Adrenal gland (tissue), 5 donors: ENCODE measurements around the gene TAGLN2.

ENCODE experiments used
- POLR2A ChIP-seq, 2 donors: fragments of 450-650 bp; IDR thresholded peaks; one replicate each; pipeline ENCODE4 v1.6.1; 2017; ENCODE audit warnings: antibody characterized with exemption in 2 of 2, mild to moderate bottlenecking in 2 of 2, moderate library complexity in 1 of 2
- TF ChIP-seq, protein P1 (sequence below), 6 experiments: fragments of 450-650 bp in 4 of 6; fragments of 200-600 bp in 2 of 6; sonication (generic) in 1 of 6; IDR thresholded peaks; 1 replicate in 5 of 6; 2 replicates in 1 of 6; pipeline versions ENCODE4 v1.5.1 to v1.8.0; 2016 to 2021; ENCODE audit warnings: antibody characterized with exemption in 6 of 6, mild to moderate bottlenecking in 2 of 6, moderate library complexity in 1 of 6
- donor health status: DM: no; HTN: no; CAD: no.

DNA sequence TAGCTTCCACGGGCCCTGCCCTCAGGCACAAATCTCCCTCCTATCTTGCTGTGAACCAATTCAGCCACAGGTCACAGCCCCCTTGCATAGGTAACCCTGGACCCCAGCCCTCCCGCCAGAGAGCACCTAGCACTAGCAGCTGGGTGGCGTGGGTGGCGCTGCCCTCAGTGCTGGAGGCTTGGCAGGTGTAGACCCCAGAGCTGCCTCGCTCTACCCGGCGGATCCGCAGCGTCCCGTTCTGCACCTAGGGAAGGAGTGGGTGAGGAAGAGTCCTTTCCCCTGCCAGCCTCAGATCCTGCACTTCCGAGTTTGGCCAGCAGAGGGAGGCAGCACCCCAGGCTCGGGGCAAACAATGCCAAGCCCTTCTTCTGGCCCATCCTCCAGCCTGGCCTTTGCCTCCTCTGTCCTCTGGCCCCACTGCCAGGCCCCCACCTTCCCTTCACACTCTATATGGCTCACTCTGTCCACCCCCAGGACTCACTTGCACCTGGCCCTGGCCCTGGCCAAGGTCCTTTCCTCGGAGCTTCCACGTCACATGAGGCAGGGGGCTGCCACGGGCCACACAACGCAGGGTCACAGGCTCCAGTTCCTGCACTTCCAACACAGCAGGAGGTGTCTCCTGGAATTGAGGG is 11.1 kb upstream of the TAGLN2 start:
- TF ChIP-seq, protein P1, sequence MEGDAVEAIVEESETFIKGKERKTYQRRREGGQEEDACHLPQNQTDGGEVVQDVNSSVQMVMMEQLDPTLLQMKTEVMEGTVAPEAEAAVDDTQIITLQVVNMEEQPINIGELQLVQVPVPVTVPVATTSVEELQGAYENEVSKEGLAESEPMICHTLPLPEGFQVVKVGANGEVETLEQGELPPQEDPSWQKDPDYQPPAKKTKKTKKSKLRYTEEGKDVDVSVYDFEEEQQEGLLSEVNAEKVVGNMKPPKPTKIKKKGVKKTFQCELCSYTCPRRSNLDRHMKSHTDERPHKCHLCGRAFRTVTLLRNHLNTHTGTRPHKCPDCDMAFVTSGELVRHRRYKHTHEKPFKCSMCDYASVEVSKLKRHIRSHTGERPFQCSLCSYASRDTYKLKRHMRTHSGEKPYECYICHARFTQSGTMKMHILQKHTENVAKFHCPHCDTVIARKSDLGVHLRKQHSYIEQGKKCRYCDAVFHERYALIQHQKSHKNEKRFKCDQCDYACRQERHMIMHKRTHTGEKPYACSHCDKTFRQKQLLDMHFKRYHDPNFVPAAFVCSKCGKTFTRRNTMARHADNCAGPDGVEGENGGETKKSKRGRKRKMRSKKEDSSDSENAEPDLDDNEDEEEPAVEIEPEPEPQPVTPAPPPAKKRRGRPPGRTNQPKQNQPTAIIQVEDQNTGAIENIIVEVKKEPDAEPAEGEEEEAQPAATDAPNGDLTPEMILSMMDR (IDR thresholded peaks at IDR 0.05): peak; percentile 94 to 98 (median 97)
- TF ChIP-seq POLR2A (IDR thresholded peaks at IDR 0.05): no peak
